GM10847 (cell line): Measurements from ENCODE around the gene FAHD2A.

Source experiments
- POLR2A ChIP-seq: IDR thresholded peaks from 2 replicates; pipeline ENCODE4 v1.6.1; 2011; ENCODE audit not compliant: insufficient read length; ENCODE audit errors: extremely low read depth

The FAHD2A gene

DNA sequence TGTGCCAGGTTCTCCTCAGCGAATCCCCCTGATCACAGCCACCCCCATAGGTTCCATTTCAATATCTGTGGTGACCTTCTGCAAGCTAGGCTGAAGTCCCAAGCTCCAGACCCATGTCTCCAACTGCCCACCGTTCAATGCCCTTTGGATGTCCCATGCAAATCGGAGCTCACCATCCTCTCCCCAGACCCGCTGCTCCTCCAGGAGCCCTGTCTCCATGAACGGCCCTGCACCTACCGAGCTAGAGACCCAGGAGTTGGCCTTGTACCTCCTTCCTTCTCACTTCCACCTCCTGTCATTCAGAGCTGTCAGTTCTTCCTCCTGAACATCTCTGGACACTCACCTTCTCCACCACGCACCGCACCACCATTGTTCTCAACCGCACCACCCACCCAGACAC, 1.0 kb upstream of the FAHD2A start:
- TF ChIP-seq POLR2A: no peak
